PC-9 (cell line): Measurements from ENCODE around the gene SMURF1. TPM values are rescaled to one million over a fixed set of nuclear protein-coding genes. Genes with fewer than 3 reads are reported as not detected.

Source experiments
- BruUV-seq: library from RNA; stranded (reverse); fragments of 400-500 nt; replicated peaks from 2 replicates; lab custom pipeline; 2021; lab: Mats Ljungman, UMichigan
- CTCF ChIA-PET: fragments of 300-600 bp; sonication (Branson Sonifier 250); formaldehyde crosslinking; loops from one replicate; lab custom pipeline; 2022; ENCODE audit warnings: antibody characterized with exemption; lab: Charles Lee
- POLR2A ChIA-PET: fragments of 300-600 bp; sonication (Branson Sonifier 250); formaldehyde crosslinking; loops from one replicate; lab custom pipeline; 2022; ENCODE audit warnings: antibody characterized with exemption; ENCODE audit not compliant: unreplicated experiment; lab: Charles Lee
- DNase-seq, 2 experiments: peaks; one replicate each; pipeline versions ENCODE4 v3.0.0 to v3.0.0-alpha.2; 2015 to 2022; ENCODE audit warnings: mixed read lengths in 1 of 2
- H2AFZ ChIP-seq: fragments of 200-600 bp; sonication (generic); 2 replicates; pipeline ENCODE4 v1.8.1; 2017; ENCODE audit warnings: antibody characterized with exemption
- H3F3A ChIP-seq: fragments of 200-600 bp; sonication (generic); 2 replicates; pipeline ENCODE4 v1.8.1; 2017; ENCODE audit warnings: antibody characterized with exemption, mild to moderate bottlenecking, low read depth; ENCODE audit not compliant: insufficient read depth
- H3K27ac ChIP-seq: fragments of 200-600 bp; sonication (generic); 2 replicates; pipeline ENCODE4 v1.6.1; 2016; ENCODE audit warnings: mixed run types
- H3K27me3 ChIP-seq: fragments of 200-600 bp; sonication (generic); 2 replicates; pipeline ENCODE4 v1.6.1; 2016; ENCODE audit warnings: low read depth, mixed run types; ENCODE audit not compliant: insufficient read depth
- H3K36me3 ChIP-seq: fragments of 200-600 bp; sonication (generic); 2 replicates; pipeline ENCODE4 v1.6.1; 2016; ENCODE audit warnings: low read depth, mixed run types
- H3K4me1 ChIP-seq: fragments of 200-600 bp; sonication (generic); replicated peaks from 2 replicates; pipeline ENCODE4 v1.6.1; 2016; ENCODE audit warnings: mixed run types; ENCODE audit not compliant: insufficient read depth
- H3K4me2 ChIP-seq: fragments of 200-600 bp; sonication (generic); 2 replicates; pipeline ENCODE4 v1.6.1; 2017; ENCODE audit warnings: mixed run types
- H3K4me3 ChIP-seq: fragments of 200-600 bp; sonication (generic); 2 replicates; pipeline ENCODE4 v1.6.1; 2016; ENCODE audit warnings: mixed run types
- H3K79me2 ChIP-seq: fragments of 200-600 bp; sonication (generic); 2 replicates; pipeline ENCODE4 v1.6.1; 2017; ENCODE audit warnings: low read depth, mixed run types
- H3K9me2 ChIP-seq: fragments of 200-600 bp; sonication (generic); 2 replicates; pipeline ENCODE4 v1.8.1; 2017; ENCODE audit warnings: mild to moderate bottlenecking; ENCODE audit not compliant: insufficient read depth
- H3K9me3 ChIP-seq: fragments of 200-600 bp; sonication (generic); 2 replicates; pipeline ENCODE4 v1.8.1; 2016; ENCODE audit warnings: low read depth; ENCODE audit not compliant: insufficient read depth
- H4K20me1 ChIP-seq: fragments of 200-600 bp; sonication (generic); 2 replicates; pipeline ENCODE4 v1.8.1; 2017; ENCODE audit not compliant: insufficient read depth
- CTCF ChIP-seq: fragments of 200-600 bp; sonication (generic); conservative IDR thresholded peaks from 2 replicates; pipeline ENCODE4 v1.6.1; 2017; ENCODE audit warnings: mixed run types, antibody characterized with exemption, mild to moderate bottlenecking, moderate library complexity
- EZH2 ChIP-seq: fragments of 200-600 bp; sonication (generic); IDR thresholded peaks from 2 replicates; pipeline ENCODE4 v1.8.0; 2017; ENCODE audit warnings: antibody characterized with exemption, low read depth
- intact Hi-C: fragments of 100-400 bp; cut with micrococcal nuclease; formaldehyde crosslinking; loops from one replicate; pipeline ENCODE4 v1.10.0; 2022; ENCODE audit not compliant: unreplicated experiment
- total RNA-seq: library from RNA; stranded (reverse); gene quantifications from 2 replicates; pipeline ENCODE4 v1.2.3, GENCODE V29; 2021

SMURF1 gene
- total RNA-seq, 1 experiment from 2014 or later, result 53.2 TPM

GRCh38 chr7:99184532-99185218 is 40.8 kb upstream of the SMURF1 start:
- no peak overlapping the region for H3K27ac ChIP-seq
- ChIA-PET CTCF (no interaction called here), POLR2A (interaction anchor here (0.6 kb wide), 1 partner anchor 13 kb away, joined by 4 read pairs; no protein-coding TSS in a partner anchor)
- H3K79me2 ChIP-seq, result no peaks in the 10 kb centered on the region
- H3K4me3 ChIP-seq, result no peak overlapping the region
- H3K36me3 ChIP-seq, result no peaks in the 10 kb centered on the region
- H2AFZ ChIP-seq, result no peak overlapping the region
- BruUV-seq, result no TSS peak
- TF ChIP-seq CTCF, result no peak
- no peak for TF ChIP-seq EZH2
- H3K9me2 ChIP-seq, result no peaks in the 10 kb centered on the region
- no peaks in the 10 kb centered on the region for H3K4me1 ChIP-seq
- DNase-seq, result no peak
- H3K27me3 ChIP-seq, result no peaks in the 10 kb centered on the region
- intact Hi-C loops, result no loop called here
- H4K20me1 ChIP-seq, result no peaks in the 10 kb centered on the region
- H3K9me3 ChIP-seq, result no peaks in the 10 kb centered on the region
- H3F3A ChIP-seq, result no peaks in the 10 kb centered on the region; the same call in 1 of the 2 replicates
- H3K4me2 ChIP-seq, result no peak overlapping the region

GRCh38 chr7:99180067-99180650 is 36.3 kb upstream of the SMURF1 start:
- Histone ChIP-seq H3K4me3 (no peak overlapping the region), H3K9me2 (no peaks in the 10 kb centered on the region), H3K9me3 (no peaks in the 10 kb centered on the region), H3K4me1 (no peaks in the 10 kb centered on the region), H4K20me1 (no peaks in the 10 kb centered on the region), H3F3A (no peaks in the 10 kb centered on the region), H2AFZ (no peak overlapping the region), H3K36me3 (no peaks in the 10 kb centered on the region), H3K27me3 (no peaks in the 10 kb centered on the region), H3K27ac (no peak overlapping the region), H3K79me2 (no peaks in the 10 kb centered on the region), H3K4me2 (no peak overlapping the region)
- ChIA-PET POLR2A (no interaction called here), CTCF (no interaction called here)
- no TSS peak for BruUV-seq
- no peak for DNase-seq
- intact Hi-C loops, result no loop called here
- TF ChIP-seq EZH2 (no peak), CTCF (no peak)

GRCh38 chr7:99177165-99177564 is 33.3 kb upstream of the SMURF1 start:
- H3F3A ChIP-seq, result no peaks in the 10 kb centered on the region
- no peak for TF ChIP-seq CTCF
- TF ChIP-seq EZH2, result no peak

More at GRCh38 chr7:99177165-99177564, 33.3 kb upstream of the SMURF1 start:
- H3K4me3 ChIP-seq, result no peak overlapping the region
- H3K4me1 ChIP-seq, result no peaks in the 10 kb centered on the region
- H2AFZ ChIP-seq, result no peak overlapping the region
- intact Hi-C loops, result no loop called here
- H3K36me3 ChIP-seq, result no peaks in the 10 kb centered on the region
- H4K20me1 ChIP-seq, result no peaks in the 10 kb centered on the region
- no peaks in the 10 kb centered on the region for H3K9me3 ChIP-seq
- ChIA-PET POLR2A (no interaction called here), CTCF (no interaction called here)
- H3K79me2 ChIP-seq, result no peaks in the 10 kb centered on the region
- no peak overlapping the region for H3K27ac ChIP-seq
- H3K4me2 ChIP-seq, result no peak overlapping the region
- no peaks in the 10 kb centered on the region for H3K9me2 ChIP-seq
- no peak for DNase-seq
- H3K27me3 ChIP-seq, result no peaks in the 10 kb centered on the region
- no TSS peak for BruUV-seq
